ENCODE results near the gene PCDHB13. TPM values are rescaled to one million over a fixed set of nuclear protein-coding genes. Genes with fewer than 3 reads are reported as not detected.
"Not testable (repeated sequence)": the region's sequence is repeated elsewhere in the genome, so short reads cannot be mapped to it uniquely, and the experiment has no call there.

Gene PCDHB13
- 0.99 and 1.0 TPM in 2 replicates for polyA plus RNA-seq (2014; cell fraction: cytosol; rRNA removed)
- 0.53 and 1.6 TPM in 2 replicates for polyA plus RNA-seq (2014; cell fraction: nucleus; rRNA removed)

- DNase-seq (ENCODE audit: low spot score) = not testable (repeated sequence)
Observed at GRCh38 chr5:141213656-141214339, at the start of gene PCDHB13. Gene PCDHB13, plus strand, starts transcription at chr5:141213919. Its CDS starts 205 bp downstream, at chr5:141214124.

GRCh38 chr5:141172381-141173204, 41.1 kb upstream of the PCDHB13 start, which contains the start of gene PCDHB7:
Gene PCDHB7, plus strand, starts transcription at chr5:141172644. Its CDS starts 192 bp downstream, at chr5:141172836.
- peak; percentile 45 for DNase-seq (ENCODE audit: low spot score)

- DNase-seq (ENCODE audit: low spot score) = not testable (repeated sequence)
Observed at GRCh38 chr5:141174291-141175104, 39.2 kb upstream of the PCDHB13 start.

- no peak for DNase-seq (ENCODE audit: low spot score)
Observed at GRCh38 chr5:141175933-141176332, 37.8 kb upstream of the PCDHB13 start.

- peak; percentile 26 for DNase-seq (ENCODE audit: low spot score)
Observed at GRCh38 chr5:141177577-141178191, 36.0 kb upstream of the PCDHB13 start, which contains the start of gene PCDHB8. Gene PCDHB8, plus strand, starts transcription at chr5:141177790. Its CDS starts 245 bp downstream, at chr5:141178035.

- not testable (repeated sequence) for DNase-seq (ENCODE audit: low spot score)
Observed at GRCh38 chr5:141179371-141179770, 34.3 kb upstream of the PCDHB13 start.

- DNase-seq (ENCODE audit: low spot score) = not testable (repeated sequence)
Observed at GRCh38 chr5:141179876-141180275, 33.8 kb upstream of the PCDHB13 start.

- DNase-seq (ENCODE audit: low spot score) = no peak
Observed at GRCh38 chr5:141180313-141180712, 33.4 kb upstream of the PCDHB13 start.

- DNase-seq (ENCODE audit: low spot score) = peak; percentile 72
Observed at GRCh38 chr5:141182248-141182647, 31.5 kb upstream of the PCDHB13 start, which contains the start of gene PCDHB16. Gene PCDHB16, plus strand, starts transcription at chr5:141182387. Its CDS starts 173 bp downstream, at chr5:141182560.

- DNase-seq (ENCODE audit: low spot score) = not testable (repeated sequence)
Observed at GRCh38 chr5:141184117-141184855, 29.4 kb upstream of the PCDHB13 start.

GRCh38 chr5:141186897-141187512, 26.7 kb upstream of the PCDHB13 start, which contains the start of gene PCDHB9:
Gene PCDHB9, plus strand, starts transcription at chr5:141187161. Its CDS starts 158 bp downstream, at chr5:141187319.
- peak; percentile 24 for DNase-seq (ENCODE audit: low spot score)

- DNase-seq (ENCODE audit: low spot score) = not testable (repeated sequence)
Observed at GRCh38 chr5:141188682-141189081, 25.0 kb upstream of the PCDHB13 start.

- DNase-seq (ENCODE audit: low spot score) = not testable (repeated sequence)
Observed at GRCh38 chr5:141189131-141189530, 24.6 kb upstream of the PCDHB13 start.

- DNase-seq (ENCODE audit: low spot score) = peak; percentile 62
Observed at GRCh38 chr5:141192110-141192725, 21.5 kb upstream of the PCDHB13 start, which contains the start of gene PCDHB10. Gene PCDHB10, plus strand, starts transcription at chr5:141192353. Its CDS starts 200 bp downstream, at chr5:141192553.

- not testable (repeated sequence) for DNase-seq (ENCODE audit: low spot score)
Observed at GRCh38 chr5:141194332-141194731, 19.4 kb upstream of the PCDHB13 start.

- DNase-seq (ENCODE audit: low spot score) = no peak
Observed at GRCh38 chr5:141196363-141196762, 17.4 kb upstream of the PCDHB13 start.

GRCh38 chr5:141199359-141200235, 14.1 kb upstream of the PCDHB13 start, which contains the start of gene PCDHB11:
Gene PCDHB11, plus strand, starts transcription at chr5:141199627. Its CDS starts 148 bp downstream, at chr5:141199775.
- peak; percentile 78 for DNase-seq (ENCODE audit: low spot score)

GRCh38 chr5:141201126-141201525, 12.6 kb upstream of the PCDHB13 start:
- not testable (repeated sequence) for DNase-seq (ENCODE audit: low spot score)
